GM19328 (cell line): ENCODE data around the gene LARP7.
A peak's percentile ranks its signal among the peaks of the same experiment; 100 is the strongest.
"Not testable (repeated sequence)": the region's sequence is repeated elsewhere in the genome, so short reads cannot be mapped to it uniquely, and the experiment has no call there.

Experiments
- ATAC-seq: cut with Tn5 transposase; IDR thresholded peaks from one replicate; pipeline ENCODE4 v1.9.1; 2021; ENCODE audit warnings: mild to moderate bottlenecking, moderate library complexity; ENCODE audit not compliant: unreplicated experiment

The LARP7 gene

DNA sequence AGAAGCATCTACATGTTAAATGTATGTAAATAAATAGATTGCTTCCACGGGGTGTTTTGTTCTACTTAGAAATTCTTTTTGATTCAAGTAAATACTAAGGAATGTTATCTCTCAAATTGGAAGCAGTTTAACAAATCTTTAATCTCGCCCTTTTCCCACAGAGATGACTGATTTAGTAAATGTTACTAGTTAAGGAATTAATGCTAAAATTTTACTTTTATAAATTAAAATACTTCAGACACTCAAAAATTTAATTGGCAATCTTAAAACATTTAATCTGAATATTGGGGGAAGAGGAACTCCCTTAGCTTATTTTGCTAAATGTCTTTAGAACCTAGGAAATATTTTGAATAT is 12.1 kb downstream of the LARP7 start:
- no peak for ATAC-seq

GRCh38 chr4:112650332-112650731 is 13.4 kb downstream of the LARP7 start:
- no peak for ATAC-seq

- no peak for ATAC-seq
These were observed 14.7 kb downstream of the LARP7 start for GRCh38 chr4:112651641-112652040.

GRCh38 chr4:112652216-112652615 is 15.3 kb downstream of the LARP7 start:
- ATAC-seq = no peak

DNA sequence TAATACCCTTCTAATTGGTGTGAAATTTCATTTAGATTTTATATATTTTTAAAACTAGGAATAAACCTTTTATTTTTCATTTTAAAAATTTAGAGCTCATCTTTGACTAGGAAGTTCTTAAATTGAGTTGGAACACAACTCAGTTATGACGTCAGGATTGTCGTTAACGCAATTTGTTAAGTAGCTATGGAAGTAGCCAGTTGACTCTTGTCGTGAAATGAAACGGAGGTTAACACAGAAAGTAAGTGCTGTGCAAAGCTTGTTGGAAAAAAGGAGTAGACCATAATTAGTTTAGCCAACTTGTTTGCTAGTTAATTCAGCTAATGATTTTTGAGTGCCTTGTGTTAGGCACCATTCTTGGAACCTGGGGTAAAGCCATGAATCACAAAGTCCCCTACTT is 18.3 kb downstream of the LARP7 start:
- no peak for ATAC-seq

GRCh38 chr4:112656115-112656514 is 19.2 kb downstream of the LARP7 start:
- not testable (repeated sequence) for ATAC-seq

DNA sequence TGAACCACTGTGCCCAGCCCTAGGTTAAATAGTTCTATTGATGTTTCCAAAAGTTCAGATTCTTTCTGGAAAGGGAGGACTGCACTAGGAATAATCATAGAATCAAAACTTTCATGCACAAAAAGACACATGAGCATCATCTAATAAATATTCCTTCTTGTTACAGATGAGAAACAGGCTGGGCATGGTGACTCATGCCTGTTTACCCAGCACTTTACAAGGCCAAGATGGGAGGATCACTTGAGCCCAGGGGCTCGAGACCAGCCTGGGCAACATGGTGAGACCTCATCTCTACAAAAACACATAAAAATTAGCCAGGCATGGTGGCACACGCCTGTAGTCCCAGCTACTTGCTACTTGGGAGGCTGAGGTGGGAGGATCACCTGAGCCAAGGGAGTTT is 27.7 kb downstream of the LARP7 start:
- ATAC-seq = no peak

DNA sequence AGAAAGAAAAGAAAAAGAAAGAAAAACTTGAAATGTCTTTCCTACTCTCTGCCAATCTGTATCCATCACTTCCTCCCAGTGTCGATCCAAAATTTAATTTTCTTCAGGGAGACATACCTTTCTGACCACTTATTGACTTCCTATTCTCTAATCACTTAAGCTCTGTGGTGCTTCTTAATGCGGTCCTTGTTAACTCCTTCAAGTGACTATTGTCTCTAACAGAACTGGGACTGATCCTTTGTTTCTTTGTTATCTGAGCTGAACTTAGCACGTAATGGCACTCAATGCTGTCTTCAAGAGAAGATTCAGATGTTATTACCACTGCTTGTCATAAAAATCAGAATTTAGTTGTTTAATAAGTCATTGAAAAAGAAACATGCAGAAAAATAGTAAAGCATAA is 31.2 kb downstream of the LARP7 start:
- no peak for ATAC-seq

DNA sequence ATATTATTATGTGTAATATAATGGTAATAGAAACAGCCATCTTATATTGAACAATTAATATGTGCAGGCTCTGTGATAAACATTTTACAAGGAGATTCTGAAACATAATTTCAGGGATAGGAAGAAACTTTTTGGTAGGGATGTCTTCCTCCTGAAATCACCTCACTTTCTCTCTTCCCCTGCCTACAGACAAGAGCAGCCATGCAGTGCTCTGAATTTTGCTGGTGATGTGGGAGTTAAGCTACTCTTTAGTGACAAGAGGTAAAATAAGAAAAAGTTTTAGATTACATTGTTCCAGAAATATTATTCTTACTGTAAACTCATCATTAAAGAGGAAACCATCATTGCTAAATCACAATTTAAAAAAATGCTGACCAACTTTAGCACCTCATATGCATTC is 36.1 kb downstream of the LARP7 start:
- no peak for ATAC-seq

DNA sequence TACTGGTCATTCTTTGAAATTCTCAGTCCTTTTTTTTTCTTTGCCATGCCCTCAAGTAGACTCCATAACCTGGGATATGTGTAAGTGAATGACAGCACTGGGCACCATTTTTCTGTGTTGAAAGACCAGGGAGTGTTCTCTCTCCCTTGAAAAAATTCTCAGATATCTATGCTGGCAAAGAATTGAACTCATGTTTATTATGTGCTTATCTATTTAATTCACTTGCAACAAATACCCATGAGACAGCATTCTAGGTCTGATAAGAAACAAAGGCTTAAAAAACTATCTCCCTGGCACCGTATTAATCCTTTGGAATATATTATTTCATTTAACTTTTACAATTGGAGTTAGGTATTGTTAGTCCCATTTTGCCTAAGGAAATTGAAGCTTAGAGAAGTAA is 36.7 kb downstream of the LARP7 start:
- ATAC-seq = no peak

DNA sequence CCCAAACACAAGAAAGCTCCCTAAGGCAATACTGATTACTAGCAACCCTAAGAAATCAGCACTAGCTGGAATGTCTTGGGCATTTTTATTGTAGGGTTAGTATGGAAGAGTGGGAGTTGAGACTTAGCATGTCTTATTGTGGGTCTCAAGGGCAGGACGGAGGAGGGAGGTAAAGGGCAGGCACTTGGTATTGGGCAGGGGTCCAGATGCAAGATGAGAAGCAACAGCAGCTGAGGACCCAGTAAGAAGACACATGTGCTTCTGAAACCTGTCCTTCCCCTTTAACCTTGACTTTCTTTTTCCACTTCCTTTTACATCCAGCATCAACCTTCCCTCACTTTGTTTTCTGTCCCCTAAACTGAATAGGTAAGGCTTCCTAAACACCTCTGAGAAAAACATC is 37.4 kb downstream of the LARP7 start:
- ATAC-seq = no peak

DNA sequence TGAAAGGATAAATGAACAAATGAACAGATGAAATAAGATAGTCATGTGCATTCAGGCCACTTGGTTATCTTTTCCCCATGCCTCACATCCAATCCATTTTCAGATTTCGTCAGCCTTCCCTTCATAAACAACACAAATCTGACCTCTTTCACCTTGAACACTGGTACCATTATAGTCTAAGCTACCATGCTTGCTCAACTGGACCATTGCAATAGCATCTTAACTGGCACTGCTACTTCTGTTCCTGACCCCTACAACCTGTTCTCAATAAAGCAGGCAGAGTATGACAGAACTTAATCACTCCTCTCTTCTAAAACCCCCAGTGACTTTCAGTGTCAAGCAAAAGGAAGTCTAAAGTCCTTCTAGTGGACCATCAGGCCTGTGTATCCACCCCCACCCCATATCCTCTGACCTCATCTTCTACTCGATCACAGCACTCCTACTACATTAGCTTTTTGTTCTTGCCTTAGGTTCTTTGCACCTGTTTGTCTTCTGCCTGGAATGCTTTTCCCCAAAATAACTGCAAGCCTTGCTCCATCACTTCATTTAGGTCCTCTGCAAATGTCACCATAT is 40.7 kb downstream of the LARP7 start:
- no peak for ATAC-seq

- no peak for ATAC-seq
These were observed 44.1 kb downstream of the LARP7 start for GRCh38 chr4:112680996-112681395.

DNA sequence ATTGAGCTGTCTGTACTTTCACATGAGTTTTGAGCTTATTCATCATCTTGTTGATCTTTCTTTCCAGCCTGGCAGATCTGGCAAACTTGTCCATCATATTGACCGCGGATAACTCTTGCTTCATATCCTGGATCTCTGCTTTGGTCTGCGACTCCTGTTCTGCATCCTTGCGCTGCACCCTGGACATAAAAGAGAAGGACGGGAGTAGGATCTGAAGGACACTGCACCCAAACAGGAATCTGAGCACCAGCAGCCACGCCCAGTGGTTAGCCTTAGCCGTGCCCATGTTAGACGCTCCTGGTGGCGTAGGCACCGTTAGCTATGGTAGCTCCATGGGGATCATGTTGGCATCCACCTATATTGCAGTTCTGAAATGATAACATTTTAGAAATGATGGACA is 56.6 kb downstream of the LARP7 start:
- ATAC-seq = no peak

GRCh38 chr4:112700679-112701078 is 63.7 kb downstream of the LARP7 start:
- ATAC-seq = no peak

DNA sequence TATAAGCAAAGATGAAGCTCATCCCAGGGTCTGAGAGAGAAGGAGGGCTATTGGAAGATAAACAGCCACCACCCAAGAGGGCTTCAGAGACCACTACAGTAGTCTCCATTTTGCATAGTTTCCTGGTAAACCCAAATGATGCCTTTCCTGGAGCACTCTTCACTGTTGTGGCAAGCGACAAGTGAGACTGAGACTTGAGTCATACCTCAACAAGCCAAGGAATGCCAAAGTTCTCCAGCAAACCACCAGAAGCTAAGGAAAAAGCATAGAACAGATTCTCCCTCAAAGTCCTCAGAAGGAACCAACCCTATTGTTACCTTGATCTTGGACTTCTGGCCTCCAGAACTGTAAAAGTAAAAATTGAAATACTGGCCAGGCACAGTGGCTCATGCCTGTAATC is 65.9 kb downstream of the LARP7 start:
- no peak for ATAC-seq

GRCh38 chr4:112704322-112704721 is 67.4 kb downstream of the LARP7 start:
- no peak for ATAC-seq

GRCh38 chr4:112704991-112705845 is 68.3 kb downstream of the LARP7 start:
- ATAC-seq = peak; percentile 9

DNA sequence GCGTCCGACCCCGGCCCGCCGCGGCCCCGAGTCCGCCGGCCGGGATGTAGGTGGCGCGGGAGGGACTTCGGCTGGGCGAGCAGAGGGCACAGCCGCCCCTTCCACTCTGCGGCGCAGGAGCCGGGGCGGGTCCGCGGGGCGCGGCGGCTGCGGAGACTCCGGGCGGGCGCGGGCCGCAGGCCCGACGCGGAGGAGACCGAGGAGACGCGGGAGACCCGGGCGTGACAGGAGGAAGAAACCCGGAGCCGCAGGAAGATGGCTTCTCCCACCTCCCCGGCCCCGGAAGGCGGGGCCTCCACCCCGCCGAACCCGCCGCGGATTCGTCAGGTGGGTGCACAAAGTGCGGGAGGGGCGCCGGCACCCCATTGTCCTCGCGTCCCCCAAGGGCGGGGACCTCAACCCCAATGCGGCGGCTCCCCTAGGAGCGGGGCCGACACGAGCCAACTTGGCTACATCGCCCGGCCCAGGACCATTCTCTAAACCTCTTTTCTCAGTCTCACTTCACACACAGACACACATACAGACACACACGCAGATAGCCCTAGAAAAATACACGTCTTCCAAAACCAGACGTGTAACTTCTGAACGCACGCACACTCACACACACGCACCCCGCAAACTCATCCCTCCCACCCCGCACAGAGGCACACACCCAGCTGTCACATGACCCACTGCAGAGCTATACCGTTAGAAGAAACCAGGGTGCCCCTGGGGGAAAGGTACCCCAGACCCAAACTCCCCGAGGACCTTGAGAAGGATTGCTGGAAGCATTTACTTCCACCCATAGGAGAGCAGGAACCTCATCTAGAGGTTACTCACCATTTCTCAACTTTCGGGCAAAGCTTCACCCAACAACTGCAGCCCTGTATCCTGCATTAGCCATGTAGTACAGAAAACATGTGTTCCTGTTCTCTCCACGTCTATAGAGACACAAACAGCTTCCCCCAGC is 69.2 kb downstream of the LARP7 start:
- peak; percentile 43 for ATAC-seq

- ATAC-seq = no peak
These were observed 69.9 kb downstream of the LARP7 start for GRCh38 chr4:112706840-112707207.
